ENCODE data around the gene PTGFR. TPM values are rescaled to one million over a fixed set of nuclear protein-coding genes. Genes with fewer than 3 reads are reported as not detected.

PTGFR gene
- total RNA-seq, 4 donors from 2014 or later = 1.8 to 14.9 (median 5.1) TPM

Other genes starting within 250 kb of the PTGFR start
- 1 to 10 TPM in 3 of 4 donors, under 1 TPM in 1; 0.84 to 3.4 (median 2.3) TPM for gene IFI44L, start 129.5 kb downstream of the PTGFR start, total RNA-seq
- 10 to 100 TPM in 1 of 4 donors, 1 to 10 TPM in 3; 4.4 to 13.1 (median 5.2) TPM for gene IFI44, start 158.9 kb downstream of the PTGFR start, total RNA-seq

Measured in lower leg skin (tissue), 4 donors.